GM18517 (cell line): ENCODE results near the gene UBAP2L.
"Not testable (repeated sequence)": the region's sequence is repeated elsewhere in the genome, so short reads cannot be mapped to it uniquely, and the experiment has no call there.

Source experiments
- ATAC-seq: cut with Tn5 transposase; IDR thresholded peaks from one replicate; pipeline ENCODE4 v1.9.1; 2021; ENCODE audit warnings: mild to moderate bottlenecking, moderate library complexity; ENCODE audit not compliant: unreplicated experiment

UBAP2L gene

DNA sequence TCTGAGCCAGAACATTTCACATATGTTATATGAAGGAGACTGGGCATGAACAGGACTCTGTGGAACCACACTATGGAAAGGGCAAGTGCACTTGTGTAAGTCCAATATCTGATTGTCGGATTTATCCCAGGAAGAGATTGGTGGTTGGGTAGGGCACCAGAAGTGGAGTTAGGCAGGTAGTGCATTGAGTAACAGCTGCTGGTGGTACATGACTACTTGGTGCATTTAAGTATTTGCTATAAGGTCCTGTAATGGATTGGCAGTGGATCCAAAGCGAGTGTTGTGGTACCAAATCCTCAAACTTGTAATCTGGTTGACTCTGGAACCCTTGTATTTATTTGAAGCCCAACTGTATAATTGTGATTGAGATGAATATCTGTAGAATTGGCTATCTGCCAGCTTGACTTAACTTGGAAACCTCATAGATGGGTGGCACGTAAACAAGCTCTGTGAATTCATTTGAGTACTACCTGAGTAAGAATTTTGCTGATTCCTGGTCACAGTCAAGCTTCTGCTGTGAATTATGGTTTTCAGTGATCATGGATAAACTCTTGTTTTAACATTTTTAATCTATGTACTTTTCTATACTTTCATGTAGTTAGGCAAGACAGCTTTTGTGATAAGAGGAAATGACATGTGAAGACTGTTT lies 21.1 kb downstream of the UBAP2L start:
- ATAC-seq = no peak

DNA sequence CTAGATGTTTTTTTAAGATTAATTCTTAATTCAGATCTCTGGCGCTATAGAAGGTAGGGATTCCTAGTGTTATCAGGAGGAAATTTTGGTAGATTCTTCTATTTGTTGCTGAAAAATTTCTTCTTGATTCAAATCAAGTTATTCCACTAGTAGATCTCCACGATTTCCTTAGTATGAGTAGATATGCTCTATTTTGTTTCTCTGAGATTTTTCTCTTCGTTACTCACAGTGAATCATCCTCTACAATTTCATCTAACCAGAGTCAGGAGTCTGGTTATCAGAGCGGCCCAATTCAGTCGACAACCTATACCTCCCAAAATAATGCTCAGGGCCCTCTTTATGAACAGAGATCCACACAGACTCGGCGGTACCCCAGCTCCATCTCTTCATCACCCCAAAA lies 32.9 kb downstream of the UBAP2L start:
- ATAC-seq = no peak

DNA sequence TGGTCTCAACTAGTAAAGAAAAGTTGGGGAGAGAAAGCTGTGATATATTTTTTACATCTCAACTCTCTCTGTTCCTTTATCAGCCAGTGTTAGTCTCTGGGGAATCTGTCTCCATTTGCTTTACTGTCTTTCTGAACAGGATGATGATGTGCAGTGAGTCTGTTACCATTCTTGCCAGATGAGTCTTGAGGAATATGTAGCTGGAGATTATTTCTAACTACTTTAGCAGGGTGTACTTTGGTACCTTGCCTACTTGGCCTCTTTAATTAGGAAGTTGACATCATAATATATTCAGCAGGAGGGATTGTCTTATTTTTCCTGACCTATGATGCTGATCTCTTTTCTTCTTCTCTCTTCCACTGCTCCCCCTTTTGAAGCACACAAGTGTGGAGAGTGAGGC lies 35.9 kb downstream of the UBAP2L start:
- no peak for ATAC-seq

DNA sequence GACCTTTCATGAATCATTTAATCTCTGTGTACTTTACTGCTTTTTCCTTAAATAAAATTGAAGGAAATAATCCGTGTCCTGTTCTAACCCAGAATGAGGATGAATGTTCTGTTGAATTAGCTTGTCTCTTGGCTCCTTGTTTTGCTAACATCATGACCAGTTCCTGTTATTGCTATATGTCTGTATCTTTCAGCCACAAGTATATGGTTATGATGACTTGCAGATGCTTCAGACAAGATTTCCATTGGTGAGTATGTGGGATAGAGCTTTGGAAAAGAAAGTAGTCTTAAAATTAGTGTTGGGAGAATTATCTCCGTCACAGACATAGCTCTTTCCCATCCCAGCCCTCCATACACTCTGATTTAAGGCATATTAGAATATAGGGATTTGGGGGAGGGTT lies 38.0 kb downstream of the UBAP2L start:
- no peak for ATAC-seq

DNA sequence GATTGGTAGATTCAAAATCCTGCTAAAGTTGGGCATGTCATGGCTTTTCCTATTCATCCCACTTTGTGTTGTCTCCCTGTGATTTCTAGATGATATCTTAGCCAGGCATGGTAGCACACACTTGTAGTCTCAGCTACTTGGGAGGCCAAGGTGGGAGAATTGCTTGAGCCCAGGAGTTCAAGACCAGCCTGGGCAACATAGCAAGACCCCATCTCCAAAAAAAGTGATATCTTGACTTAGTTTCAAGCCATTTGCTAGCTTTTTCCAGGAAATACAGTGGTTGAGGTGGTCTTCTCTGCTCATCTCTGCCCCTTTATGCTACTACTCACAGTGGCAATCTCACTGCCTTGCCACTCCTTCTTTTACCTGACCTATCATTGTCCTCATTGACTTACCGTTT lies 39.4 kb downstream of the UBAP2L start:
- no peak for ATAC-seq

DNA sequence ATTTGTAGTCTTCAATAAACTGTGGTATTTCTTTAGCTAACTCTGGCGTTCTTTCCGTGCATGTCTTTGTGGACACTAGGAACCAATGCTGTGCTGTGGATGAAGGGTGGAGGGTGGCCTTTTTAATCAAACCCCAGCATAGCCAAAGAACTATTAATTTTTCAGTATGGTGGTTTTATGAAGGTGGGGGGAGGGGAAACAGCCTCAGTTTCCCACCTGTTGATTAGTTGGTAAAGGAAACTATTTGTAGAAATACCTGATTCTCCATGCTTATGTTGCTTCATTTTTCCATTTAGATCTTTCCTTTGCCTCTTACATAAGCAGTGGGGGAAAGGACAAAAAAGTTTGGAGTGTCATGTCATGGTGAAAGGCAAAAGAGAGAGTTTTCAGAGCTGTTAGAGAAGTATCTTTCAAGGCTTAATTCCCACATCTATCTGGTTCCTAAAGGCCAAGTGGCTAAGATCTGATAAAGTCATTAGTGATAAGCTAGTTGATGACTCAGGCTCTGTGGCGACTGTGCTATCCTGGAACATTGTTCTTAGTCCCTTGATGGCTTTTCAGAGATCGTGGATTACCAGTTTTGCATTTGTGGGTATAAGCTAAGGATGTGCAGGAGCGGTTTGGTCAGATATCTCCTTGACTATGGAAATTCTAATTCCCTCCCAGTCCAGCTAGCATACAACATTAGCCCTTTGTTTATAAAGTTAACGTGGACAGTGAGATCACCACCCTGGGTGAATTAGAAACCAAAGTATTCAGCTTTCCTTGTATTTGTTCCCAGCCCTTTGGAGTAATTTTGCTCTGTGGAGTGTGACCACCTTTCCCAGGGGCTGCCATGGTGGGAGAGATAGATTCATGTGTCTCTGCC lies 42.9 kb downstream of the UBAP2L start:
- no peak for ATAC-seq

DNA sequence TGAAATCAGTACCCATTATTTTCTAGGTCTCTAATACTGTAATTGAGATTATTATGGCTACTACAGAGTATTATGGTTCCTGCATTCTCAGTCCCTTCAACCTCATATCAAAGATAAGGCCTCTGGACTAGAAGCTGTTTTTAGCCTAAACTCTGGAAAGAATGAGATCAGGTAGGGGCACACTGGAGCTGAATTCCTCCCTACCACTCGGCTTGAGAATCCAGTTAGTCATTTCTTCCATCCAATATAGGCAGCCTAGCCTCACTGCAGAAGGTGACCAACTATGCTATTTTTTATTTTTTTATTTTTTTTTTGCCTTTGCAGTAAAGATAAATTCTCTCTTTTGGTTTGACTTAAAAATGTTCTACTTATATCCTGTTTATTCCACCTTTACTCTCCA lies 43.7 kb downstream of the UBAP2L start:
- no peak for ATAC-seq

DNA sequence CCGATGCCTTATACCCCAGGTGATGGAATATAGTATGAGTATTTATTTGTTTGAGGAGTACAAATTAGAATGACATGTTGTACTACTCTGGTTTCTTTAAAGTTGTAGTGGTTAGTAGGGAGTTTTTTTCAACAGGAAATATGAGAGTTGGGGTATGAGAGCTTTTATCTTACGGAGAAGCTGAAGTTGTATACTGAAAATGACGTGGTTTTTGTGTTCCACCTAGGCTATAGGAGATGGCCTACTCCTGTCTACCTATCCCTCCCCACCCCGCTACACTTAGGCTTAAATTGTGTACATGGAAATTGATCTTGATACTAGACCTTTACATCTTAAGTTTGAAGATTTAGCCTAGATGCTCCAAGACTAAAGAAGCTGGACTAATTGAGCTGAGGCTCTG lies 44.8 kb downstream of the UBAP2L start:
- no peak for ATAC-seq

DNA sequence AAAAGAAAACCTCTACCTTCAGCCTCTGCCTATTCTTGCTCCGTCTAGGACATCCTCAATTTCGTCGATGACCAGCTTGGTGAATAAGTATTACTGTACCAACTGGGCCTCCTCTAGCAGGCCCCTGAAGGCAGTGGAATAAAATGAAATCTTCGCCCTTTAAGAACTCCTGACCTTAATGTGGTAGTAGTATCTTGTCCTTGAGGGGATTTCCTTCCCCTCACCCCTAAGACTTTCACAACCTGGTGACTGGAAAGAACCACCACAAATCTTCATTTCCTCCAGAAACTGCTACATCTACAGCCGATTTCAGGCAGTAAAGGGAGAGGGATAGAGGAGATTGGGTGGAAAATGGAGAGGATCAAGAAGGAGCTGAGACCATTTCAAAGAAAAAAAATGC lies 50.1 kb downstream of the UBAP2L start:
- ATAC-seq = no peak

DNA sequence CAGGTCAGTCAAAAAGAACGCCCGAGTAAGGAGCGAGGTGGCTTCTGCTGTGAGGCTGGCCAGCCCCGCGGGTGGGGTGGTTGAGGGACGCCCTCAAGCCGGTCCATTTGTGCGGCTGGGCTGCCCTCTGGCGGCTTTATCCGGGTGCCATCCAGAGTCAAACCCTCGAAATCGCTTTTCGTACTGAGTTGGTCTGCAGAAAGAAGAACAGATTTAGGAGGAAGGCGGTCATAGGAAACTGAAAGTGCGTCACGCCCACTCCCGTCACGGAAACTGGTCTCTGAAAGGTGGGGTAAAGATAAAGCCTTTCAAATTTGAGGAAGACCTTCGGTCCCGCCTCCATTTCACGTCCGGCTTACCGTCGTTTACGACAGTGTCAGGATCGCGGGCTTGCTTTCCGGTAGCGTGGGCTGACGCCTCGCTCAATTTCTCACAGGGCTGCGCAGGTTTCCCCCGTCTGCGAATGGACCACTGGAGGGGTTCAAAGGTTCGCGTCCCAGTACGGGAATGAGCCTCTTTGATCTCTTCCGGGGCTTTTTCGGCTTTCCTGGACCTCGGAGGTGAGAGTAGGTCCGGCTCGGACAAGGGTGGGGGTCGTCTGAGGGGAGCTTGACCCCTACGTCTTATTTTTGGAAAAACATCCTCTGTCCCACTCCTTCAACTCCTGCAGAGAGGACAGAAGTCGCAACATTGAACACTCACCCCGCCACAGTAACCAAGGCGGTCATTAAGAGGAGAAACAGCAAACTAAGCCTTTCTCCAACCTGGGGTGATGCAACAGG lies 51.7 kb downstream of the UBAP2L start, which contains the start of gene HAX1:
Gene HAX1 (plus strand): TSS at position 413 of the 782 bp plus-strand sequence. CDS start 95 bp downstream, at position 508.
- ATAC-seq = peak; percentile 95

DNA sequence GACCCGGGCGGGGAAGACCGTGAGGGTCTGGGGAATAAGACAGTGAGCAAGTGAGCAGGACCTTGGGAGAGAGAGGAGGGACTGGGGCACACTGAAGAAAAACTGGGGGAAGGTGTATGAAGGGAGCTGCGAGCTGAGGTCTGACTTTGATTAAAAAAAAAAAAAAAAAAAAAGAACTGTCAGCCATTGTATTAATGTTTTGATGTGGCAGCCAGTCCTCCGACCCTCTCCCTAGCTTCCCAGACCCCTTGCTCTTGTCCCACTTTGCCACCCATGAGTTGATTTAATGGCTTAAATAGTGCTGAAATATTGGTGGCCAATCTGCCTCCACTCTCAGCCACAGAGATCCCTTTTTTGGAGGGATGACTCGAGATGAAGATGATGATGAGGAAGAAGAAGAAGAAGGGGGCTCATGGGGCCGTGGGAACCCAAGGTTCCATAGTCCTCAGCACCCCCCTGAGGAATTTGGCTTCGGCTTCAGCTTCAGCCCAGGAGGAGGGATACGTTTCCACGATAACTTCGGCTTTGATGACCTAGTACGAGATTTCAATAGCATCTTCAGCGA lies 52.3 kb downstream of the UBAP2L start:
- no peak for ATAC-seq

DNA sequence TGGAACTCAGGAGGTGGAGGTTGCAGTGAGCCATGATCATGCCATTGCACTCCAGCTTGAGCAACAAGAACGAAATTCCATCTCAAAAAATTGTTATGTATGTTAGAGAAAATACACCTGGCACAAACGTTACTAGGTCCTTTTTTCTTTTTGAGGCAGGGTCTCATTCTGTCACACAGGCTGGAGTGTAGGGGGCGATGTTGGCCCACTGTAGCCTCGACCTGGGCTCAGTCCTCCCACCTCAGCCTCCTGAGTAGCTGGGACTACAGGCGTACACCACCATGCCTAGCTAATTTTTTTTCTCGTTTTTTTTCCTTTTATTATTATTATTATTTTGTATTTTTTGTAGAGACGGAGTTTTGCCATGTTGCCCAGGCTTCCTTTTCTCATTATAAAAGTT lies 56.0 kb downstream of the UBAP2L start:
- no peak for ATAC-seq

DNA sequence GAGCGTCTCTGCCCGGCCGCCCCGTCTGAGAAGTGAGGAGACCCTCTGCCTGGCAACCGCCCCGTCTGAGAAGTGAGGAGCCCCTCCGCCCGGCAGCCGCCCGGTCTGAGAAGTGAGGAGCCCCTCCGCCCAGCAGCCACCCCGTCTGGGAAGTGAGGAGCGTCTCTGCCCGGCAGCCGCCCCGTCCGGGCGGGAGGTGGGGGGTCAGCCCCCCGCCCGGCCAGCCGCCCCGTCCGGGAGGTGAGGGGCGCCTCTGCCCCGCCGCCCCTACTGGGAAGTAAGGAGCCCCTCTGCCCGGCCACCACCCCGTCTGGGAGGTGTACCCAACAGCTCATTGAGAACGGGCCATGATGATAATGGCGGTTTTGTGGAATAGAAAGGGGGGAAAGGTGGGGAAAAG lies 66.8 kb downstream of the UBAP2L start:
- not testable (repeated sequence) for ATAC-seq

DNA sequence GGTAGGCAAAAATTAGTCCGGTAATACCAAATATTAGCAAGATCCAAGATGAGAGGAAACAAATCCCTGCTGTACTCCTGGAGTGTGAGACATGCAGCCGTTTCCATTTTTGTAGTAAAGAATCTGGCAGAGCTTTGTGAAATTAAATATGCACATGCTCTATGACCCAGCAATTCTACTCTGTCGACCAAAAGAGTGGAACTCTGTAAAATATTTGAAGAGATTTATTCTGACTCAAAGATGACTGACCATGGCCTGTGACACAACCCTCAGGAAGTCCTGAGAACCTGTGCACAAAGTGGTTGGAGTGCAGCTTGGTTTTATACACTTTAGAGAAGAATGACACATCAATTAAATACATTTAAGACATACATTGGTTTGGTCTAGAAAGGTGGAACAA lies 67.9 kb downstream of the UBAP2L start:
- no peak for ATAC-seq

DNA sequence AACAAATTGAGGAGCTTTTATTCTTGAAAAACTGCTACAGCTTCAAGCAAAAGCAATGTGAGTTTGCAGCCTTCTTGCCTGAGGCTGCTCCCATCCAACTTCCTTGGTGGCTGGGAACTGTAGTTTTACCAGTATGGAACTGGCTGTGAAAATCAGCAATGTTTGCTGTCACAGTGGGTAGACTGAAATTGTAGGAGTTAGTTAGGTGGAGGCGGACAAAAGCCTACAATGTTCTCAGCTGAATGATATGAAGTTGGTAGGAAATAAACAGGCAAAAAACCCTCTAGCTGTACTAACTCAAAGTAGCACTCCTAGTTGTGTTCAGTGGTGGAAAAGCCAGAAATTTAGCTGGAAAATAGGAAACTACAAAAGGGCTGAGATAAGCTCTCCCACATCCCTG lies 70.2 kb downstream of the UBAP2L start:
- no peak for ATAC-seq

DNA sequence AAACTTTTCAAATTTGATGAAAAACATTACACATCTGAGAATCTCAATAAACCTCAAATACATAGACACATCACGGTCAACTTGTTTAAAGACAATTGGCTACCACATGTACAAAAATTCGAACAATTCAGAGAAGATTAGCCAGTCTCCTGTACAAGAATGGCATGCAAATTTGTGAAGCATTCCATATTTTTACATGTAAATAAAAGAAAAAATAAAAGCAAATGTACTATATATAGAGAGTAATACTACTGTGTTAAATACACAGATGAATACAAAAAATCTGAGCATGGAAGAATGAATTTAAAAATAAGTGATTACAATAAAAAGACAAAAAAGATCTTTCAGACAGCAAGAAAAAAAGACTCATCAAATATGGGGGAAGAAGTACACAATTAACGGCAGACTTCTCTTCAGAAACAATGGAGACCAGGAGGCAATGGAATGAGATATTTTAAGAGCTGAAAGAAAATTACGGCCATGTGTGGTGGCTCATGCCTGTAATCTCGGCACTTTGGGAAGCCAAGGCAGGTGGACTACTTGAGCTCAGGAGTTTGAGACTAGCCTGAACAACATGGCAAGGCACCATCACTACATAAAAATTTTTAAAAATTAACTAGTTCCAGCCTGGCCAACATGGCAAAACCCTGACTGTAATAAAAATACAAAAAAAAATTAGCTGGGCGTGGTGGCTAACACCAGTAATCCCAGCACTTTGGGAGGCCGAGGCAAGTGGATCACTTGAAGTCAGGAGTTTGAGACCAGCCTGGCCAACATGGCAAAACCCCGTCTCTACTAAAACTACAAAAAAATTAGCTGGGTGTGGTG lies 74.9 kb downstream of the UBAP2L start:
- no peak for ATAC-seq

DNA sequence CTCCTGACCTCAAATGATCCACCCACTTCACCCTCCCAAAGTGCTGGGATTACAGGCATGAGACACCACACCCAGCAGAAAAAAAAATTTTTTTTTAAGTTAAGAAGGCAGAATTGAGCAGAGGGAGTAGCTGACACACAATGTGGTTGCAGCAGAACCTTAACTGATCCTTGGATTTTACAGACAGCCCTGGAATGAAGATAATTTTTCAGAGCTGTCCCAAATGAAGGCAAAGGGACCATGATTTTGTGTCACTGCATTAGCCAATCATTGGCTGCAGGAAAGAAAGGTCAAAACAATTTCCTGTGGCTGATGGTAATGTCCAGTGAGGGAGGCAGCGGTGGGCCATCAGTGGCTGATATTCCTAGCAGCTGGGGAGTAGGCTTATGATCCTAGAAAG lies 80.8 kb downstream of the UBAP2L start:
- no peak for ATAC-seq

DNA sequence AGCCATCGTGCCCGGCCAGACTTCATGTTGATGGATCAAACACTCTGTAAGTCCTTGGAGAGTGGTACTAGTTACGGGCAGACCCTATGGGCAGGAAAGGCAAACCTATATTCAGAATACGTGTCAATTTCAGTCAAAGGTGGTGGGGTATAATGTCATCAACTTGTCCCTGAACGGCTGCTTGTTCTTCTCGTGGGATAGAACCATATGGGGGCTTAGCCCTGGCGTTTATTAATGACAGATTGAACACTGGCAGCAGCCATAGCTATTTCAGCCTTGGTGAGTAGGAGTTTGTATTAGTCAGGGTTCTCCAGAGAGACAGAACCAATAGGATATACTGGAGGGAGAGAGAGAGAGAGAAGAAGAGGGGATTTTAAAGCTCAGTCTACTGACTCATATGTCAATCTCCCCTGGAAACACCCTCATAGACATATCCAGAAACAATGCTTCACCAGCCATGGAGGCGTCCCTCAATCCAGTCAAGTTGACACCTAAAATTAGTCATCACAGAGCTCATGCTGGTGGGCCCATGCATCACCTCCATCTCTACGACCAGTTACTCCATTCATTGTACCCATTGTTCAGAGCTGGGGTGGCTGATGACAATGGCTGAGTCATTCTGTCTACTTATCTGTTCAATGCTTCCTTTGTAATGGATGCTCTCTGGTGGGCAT lies 84.0 kb downstream of the UBAP2L start:
- ATAC-seq = no peak

DNA sequence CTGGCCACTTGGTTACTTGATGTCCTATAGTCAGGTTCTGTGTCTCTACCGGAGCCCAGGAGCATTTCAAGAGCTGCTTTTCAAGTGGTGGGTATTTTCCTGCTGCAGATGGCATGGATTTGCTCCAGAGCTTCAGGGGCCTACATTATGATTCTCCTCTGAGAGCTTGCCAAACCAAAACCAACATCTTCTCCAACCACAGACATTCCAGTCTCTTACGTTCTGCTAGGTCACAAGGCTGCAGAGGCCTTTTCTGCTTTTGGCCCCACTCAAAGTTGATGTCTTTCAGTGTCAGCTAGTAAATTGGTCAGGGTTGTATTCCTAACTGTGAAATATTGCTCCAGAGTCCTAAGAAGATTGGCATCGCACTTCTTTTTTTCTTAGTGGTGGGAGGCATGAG lies 85.4 kb downstream of the UBAP2L start:
- ATAC-seq = no peak
